Uterus (tissue), 4 donors: ENCODE measurements around the gene STIMATE. TPM values are rescaled to one million over a fixed set of nuclear protein-coding genes. Genes with fewer than 3 reads are reported as not detected.

Source experiments
- DNase-seq, 2 donors: peaks; one replicate each; pipeline ENCODE4 v3.0.0-alpha.2; 2019 to 2020
- H3K27ac ChIP-seq, 2 donors: fragments of 200-600 bp; sonication (generic); 1 replicate in 1 of 2; 2 replicates in 1 of 2; pipeline ENCODE4 v1.5.1; 2016 to 2018
- H3K27me3 ChIP-seq, 2 donors: fragments of 200-600 bp; sonication (generic); one replicate each; pipeline ENCODE4 v1.5.1; 2018 to 2019; ENCODE audit warnings: control low read depth in 1 of 2
- H3K36me3 ChIP-seq, 2 donors: fragments of 200-600 bp; sonication (generic); one replicate each; pipeline ENCODE4 v1.5.1; 2019; ENCODE audit warnings: control low read depth in 1 of 2
- H3K4me1 ChIP-seq, 2 donors: fragments of 200-600 bp; sonication (generic); one replicate each; pipeline ENCODE4 v1.5.1; 2018 to 2019; ENCODE audit warnings: control low read depth in 1 of 2
- H3K4me3 ChIP-seq, 2 donors: fragments of 200-600 bp; sonication (generic); 1 replicate in 1 of 2; 2 replicates in 1 of 2; pipeline ENCODE4 v1.5.1; 2018 to 2019; ENCODE audit warnings: mild to moderate bottlenecking in 1 of 2
- H3K9me3 ChIP-seq, 2 donors: fragments of 200-600 bp; sonication (generic); one replicate each; pipeline ENCODE4 v1.5.1; 2019; ENCODE audit warnings: control low read depth in 1 of 2
- POLR2A ChIP-seq, 2 donors: fragments of 450-650 bp; IDR thresholded peaks; one replicate each; pipeline ENCODE4 v1.6.1; 2016; ENCODE audit warnings: antibody characterized with exemption in 2 of 2, mild to moderate bottlenecking in 1 of 2, moderate library complexity in 1 of 2
- intact Hi-C: fragments of 100-400 bp; cut with DNase I; formaldehyde crosslinking; loops from one replicate; pipeline ENCODE4 v1.15.1; 2023; ENCODE audit warnings: low total_unique reads
- total RNA-seq, 4 donors: library from RNA; depleted of rRNA in 3 of 4; stranded (reverse); fragments of >200 nt in 3 of 4; gene quantifications; one replicate each; pipeline versions ENCODE4 v1.1.0 to v1.2.4, GENCODE V29; 2014 to 2023
- TF ChIP-seq, protein P1 (sequence below), 4 experiments: fragments of 200-600 bp in 2 of 4; fragments of 450-650 bp in 2 of 4; sonication (generic) in 2 of 4; IDR thresholded peaks; one replicate each; pipeline ENCODE4 v1.5.1; 2016 to 2019; ENCODE audit warnings: antibody characterized with exemption in 4 of 4, mild to moderate bottlenecking in 2 of 4, moderate library complexity in 1 of 4
- donor health status: DM: yes; HTN: yes; CAD: no.

Gene STIMATE
- total RNA-seq, 4 donors from 2014 or later: 6.7 to 24.1 (median 21.5) TPM

DNA sequence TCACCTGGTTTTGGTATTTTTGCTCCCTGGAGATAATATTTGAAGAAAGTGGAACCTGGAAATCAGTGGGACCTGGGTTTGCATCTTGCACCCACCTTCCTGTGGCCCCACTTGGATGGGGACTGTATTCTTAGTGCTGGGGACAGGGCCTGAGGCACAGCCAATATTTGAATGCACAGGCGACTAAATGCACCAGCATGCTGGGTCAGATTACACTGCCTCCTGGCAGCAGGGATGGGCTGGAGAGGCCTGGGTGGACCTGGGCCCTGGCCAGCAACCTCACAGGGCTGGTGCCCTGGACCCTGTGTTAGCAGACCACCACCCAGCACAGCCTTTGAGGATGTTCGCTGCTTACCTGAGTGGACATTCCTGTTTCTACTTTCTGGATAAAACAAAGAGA is 77.4 kb downstream of the STIMATE start:
- intact Hi-C loops: no loop called here
- H3K9me3 ChIP-seq: no peaks in the 10 kb centered on the region

GRCh38 chr3:52817860-52818259 is 79.5 kb downstream of the STIMATE start:
- no peaks in the 10 kb centered on the region for H3K4me1 ChIP-seq
- no peak overlapping the region for H3K27ac ChIP-seq
- intact Hi-C loops: no loop called here
- no peak overlapping the region for H3K4me3 ChIP-seq
- H3K27me3 ChIP-seq: no peaks in the 10 kb centered on the region
- DNase-seq: no peak
- no peaks in the 10 kb centered on the region for H3K9me3 ChIP-seq
- H3K36me3 ChIP-seq: no peaks in the 10 kb centered on the region
- TF ChIP-seq POLR2A (IDR thresholded peaks at IDR 0.05): no peak
- TF ChIP-seq, protein P1, sequence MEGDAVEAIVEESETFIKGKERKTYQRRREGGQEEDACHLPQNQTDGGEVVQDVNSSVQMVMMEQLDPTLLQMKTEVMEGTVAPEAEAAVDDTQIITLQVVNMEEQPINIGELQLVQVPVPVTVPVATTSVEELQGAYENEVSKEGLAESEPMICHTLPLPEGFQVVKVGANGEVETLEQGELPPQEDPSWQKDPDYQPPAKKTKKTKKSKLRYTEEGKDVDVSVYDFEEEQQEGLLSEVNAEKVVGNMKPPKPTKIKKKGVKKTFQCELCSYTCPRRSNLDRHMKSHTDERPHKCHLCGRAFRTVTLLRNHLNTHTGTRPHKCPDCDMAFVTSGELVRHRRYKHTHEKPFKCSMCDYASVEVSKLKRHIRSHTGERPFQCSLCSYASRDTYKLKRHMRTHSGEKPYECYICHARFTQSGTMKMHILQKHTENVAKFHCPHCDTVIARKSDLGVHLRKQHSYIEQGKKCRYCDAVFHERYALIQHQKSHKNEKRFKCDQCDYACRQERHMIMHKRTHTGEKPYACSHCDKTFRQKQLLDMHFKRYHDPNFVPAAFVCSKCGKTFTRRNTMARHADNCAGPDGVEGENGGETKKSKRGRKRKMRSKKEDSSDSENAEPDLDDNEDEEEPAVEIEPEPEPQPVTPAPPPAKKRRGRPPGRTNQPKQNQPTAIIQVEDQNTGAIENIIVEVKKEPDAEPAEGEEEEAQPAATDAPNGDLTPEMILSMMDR (IDR thresholded peaks at IDR 0.05): no peak

More for the DNA sequence above, 77.4 kb downstream of the STIMATE start:
- no peak for DNase-seq
- TF ChIP-seq, protein P1 (IDR thresholded peaks at IDR 0.05): no peak
- no peak for TF ChIP-seq POLR2A (IDR thresholded peaks at IDR 0.05)
- no peak overlapping the region for H3K4me3 ChIP-seq
- no peaks in the 10 kb centered on the region for H3K36me3 ChIP-seq
- H3K27ac ChIP-seq: no peak overlapping the region
- no peaks in the 10 kb centered on the region for H3K4me1 ChIP-seq
- no peaks in the 10 kb centered on the region for H3K27me3 ChIP-seq

- no peaks in the 10 kb centered on the region for H3K27me3 ChIP-seq
- no peaks in the 10 kb centered on the region for H3K36me3 ChIP-seq
- intact Hi-C loops: no loop called here
- TF ChIP-seq, protein P1 (IDR thresholded peaks at IDR 0.05): no peak
- TF ChIP-seq POLR2A (IDR thresholded peaks at IDR 0.05): no peak
- no peaks in the 10 kb centered on the region for H3K9me3 ChIP-seq
- no peak for DNase-seq
- no peaks in the 10 kb centered on the region for H3K4me1 ChIP-seq
- no peak overlapping the region for H3K4me3 ChIP-seq
- H3K27ac ChIP-seq: no peak overlapping the region
Measured at GRCh38 chr3:52817221-52817620, 80.1 kb downstream of the STIMATE start.

DNA sequence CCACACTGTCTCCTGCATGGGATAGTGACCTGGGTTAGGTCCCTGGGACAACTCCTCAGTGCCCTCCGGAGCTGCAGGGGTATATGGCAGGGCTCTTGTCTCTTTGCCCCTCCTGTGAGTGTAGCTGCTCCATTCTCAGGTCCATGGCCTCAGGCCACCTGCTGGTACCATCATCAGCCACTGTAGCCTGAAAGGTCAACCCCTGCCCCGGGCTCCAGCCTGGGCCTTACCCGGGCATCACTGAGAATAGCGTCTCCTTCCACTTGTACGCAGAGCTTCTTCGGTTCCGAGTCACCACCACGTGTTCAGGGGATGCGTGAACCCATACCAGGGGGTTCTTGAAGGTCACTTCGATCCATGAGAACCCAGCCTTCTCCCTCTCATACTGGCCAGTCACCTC is 80.7 kb downstream of the STIMATE start:
- H3K9me3 ChIP-seq: no peaks in the 10 kb centered on the region
- no peak for DNase-seq
- intact Hi-C loops: no loop called here
- no peaks in the 10 kb centered on the region for H3K36me3 ChIP-seq
- H3K4me1 ChIP-seq: no peaks in the 10 kb centered on the region
- no peak for TF ChIP-seq POLR2A (IDR thresholded peaks at IDR 0.05)
- TF ChIP-seq, protein P1 (IDR thresholded peaks at IDR 0.05): no peak
- H3K27me3 ChIP-seq: no peaks in the 10 kb centered on the region
- H3K4me3 ChIP-seq: no peak overlapping the region
- H3K27ac ChIP-seq: no peak overlapping the region

GRCh38 chr3:52816199-52816598 is 81.1 kb downstream of the STIMATE start:
- H3K9me3 ChIP-seq: no peaks in the 10 kb centered on the region

More at GRCh38 chr3:52816199-52816598, 81.1 kb downstream of the STIMATE start:
- Histone ChIP-seq H3K27me3 (no peaks in the 10 kb centered on the region), H3K4me1 (no peaks in the 10 kb centered on the region), H3K36me3 (no peaks in the 10 kb centered on the region), H3K4me3 (no peak overlapping the region), H3K27ac (no peak overlapping the region)
- intact Hi-C loops: no loop called here
- TF ChIP-seq POLR2A (IDR thresholded peaks at IDR 0.05): no peak
- TF ChIP-seq, protein P1 (IDR thresholded peaks at IDR 0.05): no peak
- no peak for DNase-seq
